Measurements from ENCODE around the gene C9orf85.
"Not testable (repeated sequence)": the region's sequence is repeated elsewhere in the genome, so short reads cannot be mapped to it uniquely, and the experiment has no call there.

The C9orf85 gene

DNA sequence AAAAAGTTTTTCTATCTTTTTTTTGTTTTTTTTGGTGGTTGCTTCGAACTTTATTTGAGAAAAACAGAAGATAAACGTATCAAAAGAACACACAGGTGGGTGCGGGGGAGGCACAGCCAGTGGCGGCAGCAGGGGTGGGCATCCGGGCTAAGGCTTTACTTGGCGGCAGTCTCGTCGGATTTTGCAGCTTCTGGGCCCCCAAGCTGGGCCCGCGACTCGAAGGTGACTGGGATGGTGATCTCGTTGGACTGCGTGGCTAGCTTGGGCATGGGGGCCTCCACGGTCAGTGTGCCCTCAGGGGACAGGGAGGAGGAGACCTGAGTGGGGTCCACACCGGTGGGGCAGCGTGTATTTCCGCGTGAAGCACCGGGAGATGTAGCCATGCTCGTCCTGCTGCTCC, 96.3 kb downstream of the C9orf85 start:
- not testable (repeated sequence) for DNase-seq (ENCODE audit: low spot score)

DNA sequence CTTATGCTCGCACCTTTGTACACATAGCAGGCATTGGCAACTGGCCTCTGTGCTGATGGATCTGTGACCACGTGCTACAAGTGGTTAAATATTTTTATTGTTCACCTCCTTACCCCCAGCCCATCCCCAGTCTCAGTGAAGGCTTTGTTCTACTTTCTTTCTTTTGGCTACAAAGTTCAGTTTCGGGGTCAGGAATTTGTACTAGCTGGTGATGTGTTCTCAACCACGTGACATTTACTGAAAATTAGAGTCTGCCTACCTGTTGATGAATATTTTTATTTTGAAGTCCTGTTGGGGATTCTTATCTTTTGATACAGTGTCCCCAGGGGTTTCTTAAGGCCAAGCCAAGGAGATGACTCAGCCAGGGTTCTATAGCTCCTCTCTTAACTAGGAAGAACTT, 101.2 kb downstream of the C9orf85 start:
- no peak for DNase-seq (ENCODE audit: low spot score)

DNA sequence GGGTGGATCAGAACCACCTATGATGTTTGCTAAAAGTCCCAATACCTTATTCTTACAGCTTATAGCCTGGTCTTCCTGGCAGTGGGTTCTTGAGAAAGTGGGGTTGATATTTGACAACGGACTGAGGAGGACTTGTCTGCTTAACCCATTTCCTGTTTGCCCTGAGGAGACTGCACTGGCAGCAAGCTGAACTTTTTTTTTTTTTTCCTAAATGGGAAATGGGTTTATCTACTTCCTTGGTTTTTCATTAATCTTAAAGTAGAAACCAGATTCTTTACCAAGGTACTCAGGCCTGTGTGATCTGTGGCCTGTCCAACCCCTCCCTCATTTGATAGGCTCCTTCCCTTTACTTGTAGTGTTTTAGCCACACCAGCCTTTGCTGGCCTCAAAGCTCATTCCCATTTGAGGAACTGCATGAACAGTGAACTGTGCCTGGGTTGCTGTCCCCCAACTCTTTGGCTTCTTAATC, 101.9 kb downstream of the C9orf85 start:
- DNase-seq (ENCODE audit: low spot score), result no peak

DNA sequence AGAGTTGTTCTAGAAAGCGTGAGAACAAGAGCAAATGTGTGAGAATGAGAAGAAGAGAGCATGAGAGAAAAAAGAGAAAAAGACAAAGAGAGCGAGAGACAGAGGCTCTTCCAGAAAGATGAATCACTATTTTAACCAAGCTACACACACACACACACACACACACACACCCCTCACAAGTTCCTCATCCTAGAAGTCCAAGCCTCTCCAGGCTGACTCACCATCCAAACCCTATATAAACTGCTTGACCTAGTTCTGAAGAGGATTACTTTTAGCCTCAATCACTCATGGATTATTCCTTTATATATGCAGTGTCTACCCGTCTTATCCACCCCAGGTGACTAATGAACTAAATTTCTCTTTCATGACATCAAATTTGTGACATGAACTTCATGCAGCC, 111.4 kb downstream of the C9orf85 start:
- DNase-seq (ENCODE audit: low spot score), result no peak
